H9 (cell line): ENCODE measurements around the gene PPOX. TPM values are rescaled to one million over a fixed set of nuclear protein-coding genes. Genes with fewer than 3 reads are reported as not detected.

Experiments
- DNase-seq: peaks from one replicate; pipeline ENCODE4 v3.0.0-alpha.2; 2017
- H2AFZ ChIP-seq: one replicate; pipeline ENCODE4 v1.6.1; 2013; ENCODE audit warnings: mild to moderate bottlenecking, low read length, control low read depth, moderate library complexity
- H2AK5ac ChIP-seq: 2 replicates; pipeline ENCODE4 v1.6.1; 2013; ENCODE audit warnings: low read length, control low read depth, mixed read lengths; ENCODE audit not compliant: insufficient read length
- H2BK120ac ChIP-seq: one replicate; pipeline ENCODE4 v1.6.1; 2013; ENCODE audit warnings: low read depth, mild to moderate bottlenecking, low read length, control low read depth, inconsistent platforms; ENCODE audit not compliant: poor library complexity, severe bottlenecking
- H2BK12ac ChIP-seq: 2 replicates; pipeline ENCODE4 v1.6.1; 2013; ENCODE audit warnings: low read length, control low read depth, mixed read lengths, low read depth; ENCODE audit not compliant: insufficient read length
- H2BK15ac ChIP-seq: 2 replicates; pipeline ENCODE4 v1.6.1; 2013; ENCODE audit warnings: low read depth, low read length, control low read depth
- H2BK20ac ChIP-seq: one replicate; pipeline ENCODE4 v1.6.1; 2013; ENCODE audit warnings: low read depth, mild to moderate bottlenecking, low read length, control low read depth, inconsistent platforms; ENCODE audit not compliant: poor library complexity, severe bottlenecking
- H2BK5ac ChIP-seq: 2 replicates; pipeline ENCODE4 v1.6.1; 2013; ENCODE audit warnings: low read length, control low read depth, mixed read lengths; ENCODE audit not compliant: insufficient read length
- H3K14ac ChIP-seq: 2 replicates; pipeline ENCODE4 v1.6.1; 2013; ENCODE audit warnings: low read length, control low read depth; ENCODE audit not compliant: insufficient read depth
- H3K18ac ChIP-seq: 2 replicates; pipeline ENCODE4 v1.6.1; 2013; ENCODE audit warnings: low read depth, mild to moderate bottlenecking, mixed read lengths, low read length, control low read depth; ENCODE audit not compliant: insufficient read length
- H3K23ac ChIP-seq: 2 replicates; pipeline ENCODE4 v1.6.1; 2013; ENCODE audit warnings: low read length, control low read depth, mixed read lengths, low read depth; ENCODE audit not compliant: insufficient read length
- H3K23me2 ChIP-seq: 2 replicates; pipeline ENCODE4 v1.6.1; 2013; ENCODE audit warnings: low read depth, mild to moderate bottlenecking, mixed read lengths, low read length, control low read depth; ENCODE audit not compliant: insufficient read length, poor library complexity, severe bottlenecking
- H3K27ac ChIP-seq: 2 replicates; pipeline ENCODE4 v1.5.1; 2013; ENCODE audit warnings: low read length, control low read depth, mixed read lengths, low read depth; ENCODE audit not compliant: insufficient read length
- H3K27me3 ChIP-seq: 2 replicates; pipeline ENCODE4 v1.6.1; 2013; ENCODE audit warnings: low read length, control low read depth, inconsistent platforms; ENCODE audit not compliant: insufficient read depth
- H3K4ac ChIP-seq: 2 replicates; pipeline ENCODE4 v1.6.1; 2013; ENCODE audit warnings: low read depth, mild to moderate bottlenecking, control low read depth, inconsistent platforms, low read length, moderate library complexity
- H3K4me1 ChIP-seq: 2 replicates; pipeline ENCODE4 v1.6.1; 2013; ENCODE audit warnings: low read length, control low read depth, inconsistent platforms; ENCODE audit not compliant: insufficient read depth
- H3K4me2 ChIP-seq: 2 replicates; pipeline ENCODE4 v1.6.1; 2013; ENCODE audit warnings: low read length, control low read depth, mixed read lengths; ENCODE audit not compliant: insufficient read length, insufficient read depth
- H3K56ac ChIP-seq: 2 replicates; pipeline ENCODE4 v1.6.1; 2013; ENCODE audit warnings: low read depth, mild to moderate bottlenecking, mixed read lengths, low read length, control low read depth; ENCODE audit not compliant: insufficient read length
- H3K79me1 ChIP-seq: 2 replicates; pipeline ENCODE4 v1.6.1; 2013; ENCODE audit warnings: low read depth, mild to moderate bottlenecking, moderate library complexity, low read length, control low read depth, inconsistent platforms; ENCODE audit not compliant: insufficient read depth, poor library complexity, severe bottlenecking
- H3K79me2 ChIP-seq: 2 replicates; pipeline ENCODE4 v1.6.1; 2013; ENCODE audit warnings: low read length, control low read depth, inconsistent platforms; ENCODE audit not compliant: insufficient read depth
- H3K9ac ChIP-seq: 2 replicates; pipeline ENCODE4 v1.6.1; 2013; ENCODE audit warnings: low read length, control low read depth, mixed read lengths; ENCODE audit not compliant: insufficient read length; ENCODE audit errors: extremely low read depth
- H3K9me3 ChIP-seq: one replicate; pipeline ENCODE4 v1.6.1; 2013; ENCODE audit warnings: low read depth, low read length, inconsistent platforms; ENCODE audit not compliant: control insufficient read depth
- H3T11ph ChIP-seq: one replicate; pipeline ENCODE4 v1.6.1; 2013; ENCODE audit warnings: mild to moderate bottlenecking, low read length, control low read depth, inconsistent platforms
- H4K20me1 ChIP-seq: one replicate; pipeline ENCODE4 v1.6.1; 2013; ENCODE audit not compliant: control insufficient read depth, insufficient read length, insufficient read depth
- H4K5ac ChIP-seq: 2 replicates; pipeline ENCODE4 v1.6.1; 2013; ENCODE audit warnings: low read depth, mild to moderate bottlenecking, mixed read lengths, low read length, control low read depth; ENCODE audit not compliant: insufficient read length
- H4K8ac ChIP-seq: replicated peaks from 2 replicates; pipeline ENCODE4 v1.6.1; 2013; ENCODE audit warnings: low read length, control low read depth, mixed read lengths, low read depth; ENCODE audit not compliant: insufficient read length
- H4K91ac ChIP-seq: 2 replicates; pipeline ENCODE4 v1.6.1; 2013; ENCODE audit warnings: low read depth, mild to moderate bottlenecking, moderate library complexity, mixed read lengths, low read length, control low read depth; ENCODE audit not compliant: insufficient read length
- H3K27ac Mint-ChIP-seq, 3 experiments: 2 replicates in 2 of 3; 3 replicates in 1 of 3; pipeline ENCODE4 v1.8.0; 2020 to 2021; ENCODE audit warnings: mixed read lengths in 3 of 3, mild to moderate bottlenecking in 1 of 3, moderate library complexity in 1 of 3
- H3K27me3 Mint-ChIP-seq: 2 replicates; pipeline ENCODE4 v1.8.0; 2021; ENCODE audit warnings: low read depth, mild to moderate bottlenecking, moderate library complexity, mixed read lengths
- H3K36me3 Mint-ChIP-seq, 3 experiments: 2 replicates in 2 of 3; 3 replicates in 1 of 3; pipeline ENCODE4 v1.8.0; 2020 to 2021; ENCODE audit warnings: low read depth in 3 of 3, mixed read lengths in 3 of 3; ENCODE audit not compliant: insufficient read depth in 1 of 3
- H3K4me1 Mint-ChIP-seq, 2 experiments: 2 replicates each; pipeline ENCODE4 v1.8.0; 2020; ENCODE audit warnings: mixed read lengths in 2 of 2
- H3K4me3 Mint-ChIP-seq, 2 experiments: 2 replicates in 1 of 2; 3 replicates in 1 of 2; pipeline ENCODE4 v1.8.0; 2020 to 2021; ENCODE audit warnings: mild to moderate bottlenecking in 2 of 2, mixed read lengths in 2 of 2, moderate library complexity in 1 of 2
- H3K9me3 Mint-ChIP-seq, 2 experiments: 2 replicates in 1 of 2; 3 replicates in 1 of 2; pipeline ENCODE4 v1.8.0; 2020; ENCODE audit warnings: mild to moderate bottlenecking in 2 of 2, mixed read lengths in 2 of 2, moderate library complexity in 1 of 2
- CTCF ChIP-seq: fragments of 200-600 bp; sonication (generic); conservative IDR thresholded peaks from 3 replicates; pipeline ENCODE4 v1.8.0; 2021; ENCODE audit warnings: antibody characterized with exemption, mild to moderate bottlenecking
- WGBS: extraction: QIAGEN DNeasy Blood & Tissue Kit; methylation state at CpG from one replicate; pipeline ENCODE4 v1.1.7; 2013; ENCODE audit warnings: missing lambda C conversion rate, low lambda C conversion rate, mixed read lengths; ENCODE audit not compliant: insufficient read length; ENCODE audit errors: extremely low coverage; 5-methylcytosine and 5-hydroxymethylcytosine counted together
- total RNA-seq: library from RNA; stranded (reverse); gene quantifications from 2 replicates; pipeline ENCODE4 v1.2.1, GENCODE V29; 2021

PPOX gene
- total RNA-seq, 1 experiment from 2014 or later, result 39.8 TPM

- Histone ChIP-seq H3K18ac (no peak overlapping the region), H2AK5ac (no peak overlapping the region), H3K4me1 (no peaks in the 10 kb centered on the region), H3T11ph (no peak overlapping the region), H3K79me2 (no peaks in the 10 kb centered on the region), H3K9ac (no peak overlapping the region), H3K23me2 (no peaks in the 10 kb centered on the region), H2BK5ac (no peak overlapping the region), H2BK20ac (no peak overlapping the region), H2BK15ac (no peak overlapping the region), H3K4ac (no peak overlapping the region), H3K56ac (no peak overlapping the region), H3K23ac (no peak overlapping the region), H3K9me3 (no peaks in the 10 kb centered on the region), H4K8ac (no peak overlapping the region), H3K27ac (no peak overlapping the region), H4K91ac (no peak overlapping the region), H2BK12ac (no peak overlapping the region), H2BK120ac (no peak overlapping the region), H2AFZ (no peak overlapping the region), H4K5ac (no peak overlapping the region), H4K20me1 (no peaks in the 10 kb centered on the region), H3K4me2 (no peak overlapping the region), H3K14ac (no peak overlapping the region), H3K79me1 (peaks cover 4% of the 10 kb centered on the region), H3K27me3 (no peaks in the 10 kb centered on the region)
- no peak for DNase-seq
- Mint-ChIP-seq H3K27ac (no peak overlapping the region), H3K4me1 (no peaks in the 10 kb centered on the region), H3K4me3 (no peak overlapping the region), H3K9me3 (no peaks in the 10 kb centered on the region), H3K27me3 (no peaks in the 10 kb centered on the region), H3K36me3 (peaks cover 0 to 2% (median 0%) of the 10 kb centered on the region in 3 experiments; a peak in 1 of 7 replicates)
- WGBS, result no CpG with 5 or more reads among the region's 1 CpG
- TF ChIP-seq CTCF, result peak; percentile 75
Observed at GRCh38 chr1:161139766-161140165, 26.5 kb upstream of the PPOX start.
